GM10266 (cell line): ENCODE measurements around the gene UBE2N.

Experiments used
- DNase-seq: peaks from one replicate; pipeline ENCODE4 v3.0.0; 2012; ENCODE audit errors: extremely low spot score
- TF ChIP-seq, protein P1 (sequence below): IDR thresholded peaks from 2 replicates; pipeline ENCODE4 v1.5.1; 2012; ENCODE audit warnings: mild to moderate bottlenecking, low read depth; ENCODE audit not compliant: control insufficient read depth, insufficient read depth; ENCODE audit errors: missing control alignments

The UBE2N gene

GRCh38 chr12:93361151-93361919, 80.4 kb downstream of the UBE2N start:
- TF ChIP-seq, protein P1, sequence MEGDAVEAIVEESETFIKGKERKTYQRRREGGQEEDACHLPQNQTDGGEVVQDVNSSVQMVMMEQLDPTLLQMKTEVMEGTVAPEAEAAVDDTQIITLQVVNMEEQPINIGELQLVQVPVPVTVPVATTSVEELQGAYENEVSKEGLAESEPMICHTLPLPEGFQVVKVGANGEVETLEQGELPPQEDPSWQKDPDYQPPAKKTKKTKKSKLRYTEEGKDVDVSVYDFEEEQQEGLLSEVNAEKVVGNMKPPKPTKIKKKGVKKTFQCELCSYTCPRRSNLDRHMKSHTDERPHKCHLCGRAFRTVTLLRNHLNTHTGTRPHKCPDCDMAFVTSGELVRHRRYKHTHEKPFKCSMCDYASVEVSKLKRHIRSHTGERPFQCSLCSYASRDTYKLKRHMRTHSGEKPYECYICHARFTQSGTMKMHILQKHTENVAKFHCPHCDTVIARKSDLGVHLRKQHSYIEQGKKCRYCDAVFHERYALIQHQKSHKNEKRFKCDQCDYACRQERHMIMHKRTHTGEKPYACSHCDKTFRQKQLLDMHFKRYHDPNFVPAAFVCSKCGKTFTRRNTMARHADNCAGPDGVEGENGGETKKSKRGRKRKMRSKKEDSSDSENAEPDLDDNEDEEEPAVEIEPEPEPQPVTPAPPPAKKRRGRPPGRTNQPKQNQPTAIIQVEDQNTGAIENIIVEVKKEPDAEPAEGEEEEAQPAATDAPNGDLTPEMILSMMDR, result no peak
- no peak for DNase-seq

- DNase-seq, result no peak
- TF ChIP-seq, protein P1, result no peak
Observed at GRCh38 chr12:93360688-93361087, 81.1 kb downstream of the UBE2N start.

DNA sequence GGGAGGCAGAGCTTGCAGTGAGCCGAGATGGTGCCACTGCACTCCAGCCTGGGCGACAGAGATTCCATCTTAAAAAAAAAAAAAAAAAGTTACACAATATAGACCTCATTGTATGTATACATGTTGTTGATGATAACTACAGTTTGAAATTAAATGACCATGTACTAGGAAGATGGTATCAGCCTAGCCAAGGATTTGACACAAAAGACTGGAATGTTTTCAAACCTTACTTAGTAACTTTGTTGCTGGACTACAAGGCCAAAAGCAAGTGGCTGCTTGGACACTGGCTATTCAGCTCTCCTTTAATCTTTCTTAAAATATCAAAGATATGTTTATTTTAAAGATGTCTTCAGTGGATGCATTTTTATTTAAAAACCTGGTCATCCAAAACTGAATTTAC, 82.9 kb downstream of the UBE2N start:
- DNase-seq, result no peak
- TF ChIP-seq, protein P1, result no peak

DNA sequence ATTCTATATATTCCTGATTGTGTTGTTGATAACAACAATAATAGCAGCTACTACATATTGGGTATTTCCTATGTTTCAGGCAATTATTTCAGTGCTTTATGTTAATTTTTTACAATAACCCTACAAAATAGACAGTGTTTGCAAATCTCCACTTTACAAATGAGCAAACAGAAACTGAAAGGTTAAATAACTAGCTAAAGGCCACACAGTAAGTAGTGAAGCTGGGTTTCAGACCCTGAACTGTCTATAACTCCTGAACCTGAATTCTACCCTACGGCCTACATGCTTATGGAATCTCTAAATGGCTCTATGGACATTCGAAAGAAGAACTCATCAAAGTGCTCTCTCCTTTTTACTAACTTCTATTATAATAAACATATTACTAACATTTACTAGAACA, 83.7 kb downstream of the UBE2N start:
- no peak for DNase-seq
- TF ChIP-seq, protein P1, result no peak

GRCh38 chr12:93356214-93356613, 85.5 kb downstream of the UBE2N start:
- TF ChIP-seq, protein P1, result no peak
- no peak for DNase-seq
